ENCODE results near the gene AATF.

DNA sequence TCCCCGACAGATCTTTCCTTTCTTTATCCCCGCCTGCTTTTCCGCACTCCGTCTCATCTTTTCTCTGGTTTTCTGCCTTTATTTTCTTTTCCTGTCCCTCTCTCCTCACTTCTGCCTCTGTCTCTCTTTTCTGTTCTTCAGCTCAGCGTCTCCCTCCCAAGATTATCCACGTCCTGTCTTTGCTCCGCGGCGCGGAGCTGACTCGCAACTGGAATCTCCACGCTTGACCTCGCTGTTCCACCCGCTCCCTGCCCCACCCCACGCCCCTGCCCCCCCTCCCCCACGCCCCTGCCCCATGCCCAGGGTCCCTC, 16.4 kb upstream of the AATF start:
- TF ChIP-seq, protein P1, sequence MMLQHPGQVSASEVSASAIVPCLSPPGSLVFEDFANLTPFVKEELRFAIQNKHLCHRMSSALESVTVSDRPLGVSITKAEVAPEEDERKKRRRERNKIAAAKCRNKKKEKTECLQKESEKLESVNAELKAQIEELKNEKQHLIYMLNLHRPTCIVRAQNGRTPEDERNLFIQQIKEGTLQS (IDR thresholded peaks at IDR 0.05), result no peak
- TF ChIP-seq, protein P1 (CRISPR knock-in tag; conservative IDR thresholded peaks at IDR 0.05), result no peak
- TF ChIP-seq, protein P2, sequence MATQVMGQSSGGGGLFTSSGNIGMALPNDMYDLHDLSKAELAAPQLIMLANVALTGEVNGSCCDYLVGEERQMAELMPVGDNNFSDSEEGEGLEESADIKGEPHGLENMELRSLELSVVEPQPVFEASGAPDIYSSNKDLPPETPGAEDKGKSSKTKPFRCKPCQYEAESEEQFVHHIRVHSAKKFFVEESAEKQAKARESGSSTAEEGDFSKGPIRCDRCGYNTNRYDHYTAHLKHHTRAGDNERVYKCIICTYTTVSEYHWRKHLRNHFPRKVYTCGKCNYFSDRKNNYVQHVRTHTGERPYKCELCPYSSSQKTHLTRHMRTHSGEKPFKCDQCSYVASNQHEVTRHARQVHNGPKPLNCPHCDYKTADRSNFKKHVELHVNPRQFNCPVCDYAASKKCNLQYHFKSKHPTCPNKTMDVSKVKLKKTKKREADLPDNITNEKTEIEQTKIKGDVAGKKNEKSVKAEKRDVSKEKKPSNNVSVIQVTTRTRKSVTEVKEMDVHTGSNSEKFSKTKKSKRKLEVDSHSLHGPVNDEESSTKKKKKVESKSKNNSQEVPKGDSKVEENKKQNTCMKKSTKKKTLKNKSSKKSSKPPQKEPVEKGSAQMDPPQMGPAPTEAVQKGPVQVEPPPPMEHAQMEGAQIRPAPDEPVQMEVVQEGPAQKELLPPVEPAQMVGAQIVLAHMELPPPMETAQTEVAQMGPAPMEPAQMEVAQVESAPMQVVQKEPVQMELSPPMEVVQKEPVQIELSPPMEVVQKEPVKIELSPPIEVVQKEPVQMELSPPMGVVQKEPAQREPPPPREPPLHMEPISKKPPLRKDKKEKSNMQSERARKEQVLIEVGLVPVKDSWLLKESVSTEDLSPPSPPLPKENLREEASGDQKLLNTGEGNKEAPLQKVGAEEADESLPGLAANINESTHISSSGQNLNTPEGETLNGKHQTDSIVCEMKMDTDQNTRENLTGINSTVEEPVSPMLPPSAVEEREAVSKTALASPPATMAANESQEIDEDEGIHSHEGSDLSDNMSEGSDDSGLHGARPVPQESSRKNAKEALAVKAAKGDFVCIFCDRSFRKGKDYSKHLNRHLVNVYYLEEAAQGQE (IDR thresholded peaks at IDR 0.05; ENCODE audit: borderline replicate concordance), result no peak
- TF ChIP-seq, protein P2 (CRISPR knock-in tag; IDR thresholded peaks at IDR 0.05; ENCODE audit: low read depth), result no peak
- no peak for TF ChIP-seq POLR2AphosphoS2 (IDR thresholded peaks at IDR 0.05; ENCODE audit: low read length)
- TF ChIP-seq EZH2 (IDR thresholded peaks at IDR 0.05; ENCODE audit: borderline replicate concordance, low read depth, low read length), result no peak
- TF ChIP-seq, protein P3, sequence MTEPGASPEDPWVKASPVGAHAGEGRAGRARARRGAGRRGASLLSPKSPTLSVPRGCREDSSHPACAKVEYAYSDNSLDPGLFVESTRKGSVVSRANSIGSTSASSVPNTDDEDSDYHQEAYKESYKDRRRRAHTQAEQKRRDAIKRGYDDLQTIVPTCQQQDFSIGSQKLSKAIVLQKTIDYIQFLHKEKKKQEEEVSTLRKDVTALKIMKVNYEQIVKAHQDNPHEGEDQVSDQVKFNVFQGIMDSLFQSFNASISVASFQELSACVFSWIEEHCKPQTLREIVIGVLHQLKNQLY (CRISPR knock-in tag; conservative IDR thresholded peaks at IDR 0.05), result no peak
- TF ChIP-seq NFIC (IDR thresholded peaks at IDR 0.05), result no peak
- TF ChIP-seq, protein P4, sequence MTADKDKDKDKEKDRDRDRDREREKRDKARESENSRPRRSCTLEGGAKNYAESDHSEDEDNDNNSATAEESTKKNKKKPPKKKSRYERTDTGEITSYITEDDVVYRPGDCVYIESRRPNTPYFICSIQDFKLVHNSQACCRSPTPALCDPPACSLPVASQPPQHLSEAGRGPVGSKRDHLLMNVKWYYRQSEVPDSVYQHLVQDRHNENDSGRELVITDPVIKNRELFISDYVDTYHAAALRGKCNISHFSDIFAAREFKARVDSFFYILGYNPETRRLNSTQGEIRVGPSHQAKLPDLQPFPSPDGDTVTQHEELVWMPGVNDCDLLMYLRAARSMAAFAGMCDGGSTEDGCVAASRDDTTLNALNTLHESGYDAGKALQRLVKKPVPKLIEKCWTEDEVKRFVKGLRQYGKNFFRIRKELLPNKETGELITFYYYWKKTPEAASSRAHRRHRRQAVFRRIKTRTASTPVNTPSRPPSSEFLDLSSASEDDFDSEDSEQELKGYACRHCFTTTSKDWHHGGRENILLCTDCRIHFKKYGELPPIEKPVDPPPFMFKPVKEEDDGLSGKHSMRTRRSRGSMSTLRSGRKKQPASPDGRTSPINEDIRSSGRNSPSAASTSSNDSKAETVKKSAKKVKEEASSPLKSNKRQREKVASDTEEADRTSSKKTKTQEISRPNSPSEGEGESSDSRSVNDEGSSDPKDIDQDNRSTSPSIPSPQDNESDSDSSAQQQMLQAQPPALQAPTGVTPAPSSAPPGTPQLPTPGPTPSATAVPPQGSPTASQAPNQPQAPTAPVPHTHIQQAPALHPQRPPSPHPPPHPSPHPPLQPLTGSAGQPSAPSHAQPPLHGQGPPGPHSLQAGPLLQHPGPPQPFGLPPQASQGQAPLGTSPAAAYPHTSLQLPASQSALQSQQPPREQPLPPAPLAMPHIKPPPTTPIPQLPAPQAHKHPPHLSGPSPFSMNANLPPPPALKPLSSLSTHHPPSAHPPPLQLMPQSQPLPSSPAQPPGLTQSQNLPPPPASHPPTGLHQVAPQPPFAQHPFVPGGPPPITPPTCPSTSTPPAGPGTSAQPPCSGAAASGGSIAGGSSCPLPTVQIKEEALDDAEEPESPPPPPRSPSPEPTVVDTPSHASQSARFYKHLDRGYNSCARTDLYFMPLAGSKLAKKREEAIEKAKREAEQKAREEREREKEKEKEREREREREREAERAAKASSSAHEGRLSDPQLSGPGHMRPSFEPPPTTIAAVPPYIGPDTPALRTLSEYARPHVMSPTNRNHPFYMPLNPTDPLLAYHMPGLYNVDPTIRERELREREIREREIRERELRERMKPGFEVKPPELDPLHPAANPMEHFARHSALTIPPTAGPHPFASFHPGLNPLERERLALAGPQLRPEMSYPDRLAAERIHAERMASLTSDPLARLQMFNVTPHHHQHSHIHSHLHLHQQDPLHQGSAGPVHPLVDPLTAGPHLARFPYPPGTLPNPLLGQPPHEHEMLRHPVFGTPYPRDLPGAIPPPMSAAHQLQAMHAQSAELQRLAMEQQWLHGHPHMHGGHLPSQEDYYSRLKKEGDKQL (CRISPR knock-in tag; IDR thresholded peaks at IDR 0.05; ENCODE audit: borderline replicate concordance), result no peak
- no peak for TF ChIP-seq U2AF2 (optimal IDR thresholded peaks at IDR 0.05; ENCODE audit: low read depth, low read length)
- TF ChIP-seq CHD4 (IDR thresholded peaks at IDR 0.05; ENCODE audit: insufficient read depth, insufficient replicate concordance, low read depth, low read length, poor library complexity, severe bottlenecking), result no peak
- TF ChIP-seq SPI1 (IDR thresholded peaks at IDR 0.05; ENCODE audit: borderline replicate concordance, low read depth, low read length), result no peak
- TF ChIP-seq CBX3 (IDR thresholded peaks at IDR 0.05; ENCODE audit: borderline replicate concordance in 1 of 2, low read length in 2 of 2), result no peak
- no peak for TF ChIP-seq SMARCA5 (IDR thresholded peaks at IDR 0.05)
